ENCODE measurements around the gene CD93. TPM values are rescaled to one million over a fixed set of nuclear protein-coding genes. Genes with fewer than 3 reads are reported as not detected.

CD93 gene
- total RNA-seq, 1 experiment from 2014 or later = not detected

GRCh38 chr20:23077277-23077676 is 8.8 kb downstream of the CD93 start:
- ChIA-PET CTCF (no interaction called here), POLR2A (no interaction called here)
- Mint-ChIP-seq H3K4me3 (ENCODE audit: unreplicated experiment) (no peak overlapping the region), H3K36me3 (ENCODE audit: insufficient read depth, unreplicated experiment) (no peaks in the 10 kb centered on the region), H3K27me3 (ENCODE audit: insufficient read depth, unreplicated experiment) (no peaks in the 10 kb centered on the region), H3K27ac (ENCODE audit: unreplicated experiment) (no peak overlapping the region), H3K9me3 (ENCODE audit: unreplicated experiment) (no peaks in the 10 kb centered on the region), H3K4me1 (ENCODE audit: low read depth, unreplicated experiment) (peaks cover 3% of the 10 kb centered on the region)
- Histone ChIP-seq H3K27me3 (replicated peaks; ENCODE audit: control insufficient read depth, insufficient read depth, low read length) (no peaks in the 10 kb centered on the region), H3K4me3 (ENCODE audit: low read depth, low read length) (no peak overlapping the region), H3K4me1 (peaks cover 4% of the 10 kb centered on the region; the same call in 1 of the 2 replicates), H3K9me3 (no peaks in the 10 kb centered on the region), H3K36me3 (ENCODE audit: control insufficient read depth, insufficient read depth, low read length) (no peaks in the 10 kb centered on the region)
- intact Hi-C loops (cut with micrococcal nuclease; ENCODE audit: unreplicated experiment) = no loop called here
- no TSS peak for BruUV-seq (replicated peaks)
- no peak for TF ChIP-seq CTCF (IDR thresholded peaks at IDR 0.05; ENCODE audit: insufficient read depth in 1 of 2, low read depth in 1 of 2, low read length in 1 of 2, severe bottlenecking in 1 of 2, unreplicated experiment in 1 of 2)
- no peak for DNase-seq

GRCh38 chr20:23074052-23074451 is 12.1 kb downstream of the CD93 start:
- no peak overlapping the region for H3K27ac Mint-ChIP-seq (ENCODE audit: unreplicated experiment)
- no peak for TF ChIP-seq CTCF (IDR thresholded peaks at IDR 0.05; ENCODE audit: insufficient read depth in 1 of 2, low read depth in 1 of 2, low read length in 1 of 2, severe bottlenecking in 1 of 2, unreplicated experiment in 1 of 2)
- Histone ChIP-seq H3K9me3 (no peaks in the 10 kb centered on the region), H3K4me3 (ENCODE audit: low read depth, low read length) (no peak overlapping the region), H3K4me1 (peaks cover 4% of the 10 kb centered on the region; the same call in 1 of the 2 replicates), H3K36me3 (ENCODE audit: control insufficient read depth, insufficient read depth, low read length) (no peaks in the 10 kb centered on the region), H3K27me3 (replicated peaks; ENCODE audit: control insufficient read depth, insufficient read depth, low read length) (no peaks in the 10 kb centered on the region)
- no peaks in the 10 kb centered on the region for H3K9me3 Mint-ChIP-seq (ENCODE audit: unreplicated experiment)
- no peaks in the 10 kb centered on the region for H3K27me3 Mint-ChIP-seq (ENCODE audit: insufficient read depth, unreplicated experiment)
- CTCF ChIA-PET = no interaction called here
- no peak for DNase-seq
- intact Hi-C loops (cut with micrococcal nuclease; ENCODE audit: unreplicated experiment) = no loop called here
- no peaks in the 10 kb centered on the region for H3K4me1 Mint-ChIP-seq (ENCODE audit: low read depth, unreplicated experiment)
- H3K36me3 Mint-ChIP-seq (ENCODE audit: insufficient read depth, unreplicated experiment) = no peaks in the 10 kb centered on the region
- POLR2A ChIA-PET = no interaction called here
- no peak overlapping the region for H3K4me3 Mint-ChIP-seq (ENCODE audit: unreplicated experiment)
- BruUV-seq (replicated peaks) = no TSS peak

- no peaks in the 10 kb centered on the region for H3K36me3 ChIP-seq (ENCODE audit: control insufficient read depth, insufficient read depth, low read length)
- H3K4me3 Mint-ChIP-seq (ENCODE audit: unreplicated experiment) = no peak overlapping the region
- CTCF ChIA-PET = no interaction called here
Observed at GRCh38 chr20:23072892-23073586, 13.1 kb downstream of the CD93 start.

More at GRCh38 chr20:23072892-23073586, 13.1 kb downstream of the CD93 start:
- H3K9me3 ChIP-seq = no peaks in the 10 kb centered on the region
- intact Hi-C loops (cut with micrococcal nuclease; ENCODE audit: unreplicated experiment) = no loop called here
- Mint-ChIP-seq H3K27ac (ENCODE audit: unreplicated experiment) (no peak overlapping the region), H3K4me1 (ENCODE audit: low read depth, unreplicated experiment) (no peaks in the 10 kb centered on the region), H3K36me3 (ENCODE audit: insufficient read depth, unreplicated experiment) (no peaks in the 10 kb centered on the region), H3K9me3 (ENCODE audit: unreplicated experiment) (no peaks in the 10 kb centered on the region), H3K27me3 (ENCODE audit: insufficient read depth, unreplicated experiment) (no peaks in the 10 kb centered on the region)
- peaks cover 2% of the 10 kb centered on the region; the same call in 1 of the 2 replicates for H3K4me1 ChIP-seq
- POLR2A ChIA-PET = no interaction called here
- TF ChIP-seq CTCF (IDR thresholded peaks at IDR 0.05; ENCODE audit: insufficient read depth in 1 of 2, low read depth in 1 of 2, low read length in 1 of 2, severe bottlenecking in 1 of 2, unreplicated experiment in 1 of 2) = no peak
- no peak overlapping the region for H3K4me3 ChIP-seq (ENCODE audit: low read depth, low read length)
- BruUV-seq (replicated peaks) = no TSS peak
- no peaks in the 10 kb centered on the region for H3K27me3 ChIP-seq (replicated peaks; ENCODE audit: control insufficient read depth, insufficient read depth, low read length)
- no peak for DNase-seq

Data from Caco-2 (cell line).